Gastrocnemius medialis (tissue), 4 donors: Measurements from ENCODE around the gene SLC50A1.

Experiments used
- POLR2A ChIP-seq, 2 donors: fragments of 450-650 bp; IDR thresholded peaks; one replicate each; pipeline ENCODE4 v1.6.1; 2017; ENCODE audit warnings: antibody characterized with exemption in 2 of 2, mild to moderate bottlenecking in 2 of 2, moderate library complexity in 2 of 2
- TF ChIP-seq, protein P1 (sequence below), 5 experiments: fragments of 450-650 bp in 3 of 5; fragments of 200-600 bp in 2 of 5; sonication (generic) in 2 of 5; IDR thresholded peaks in 4 of 5; conservative IDR thresholded peaks in 1 of 5; 1 replicate in 4 of 5; 2 replicates in 1 of 5; pipeline ENCODE4 v1.5.1; 2016 to 2019; ENCODE audit warnings: antibody characterized with exemption in 5 of 5, mild to moderate bottlenecking in 3 of 5, moderate library complexity in 3 of 5

DNA sequence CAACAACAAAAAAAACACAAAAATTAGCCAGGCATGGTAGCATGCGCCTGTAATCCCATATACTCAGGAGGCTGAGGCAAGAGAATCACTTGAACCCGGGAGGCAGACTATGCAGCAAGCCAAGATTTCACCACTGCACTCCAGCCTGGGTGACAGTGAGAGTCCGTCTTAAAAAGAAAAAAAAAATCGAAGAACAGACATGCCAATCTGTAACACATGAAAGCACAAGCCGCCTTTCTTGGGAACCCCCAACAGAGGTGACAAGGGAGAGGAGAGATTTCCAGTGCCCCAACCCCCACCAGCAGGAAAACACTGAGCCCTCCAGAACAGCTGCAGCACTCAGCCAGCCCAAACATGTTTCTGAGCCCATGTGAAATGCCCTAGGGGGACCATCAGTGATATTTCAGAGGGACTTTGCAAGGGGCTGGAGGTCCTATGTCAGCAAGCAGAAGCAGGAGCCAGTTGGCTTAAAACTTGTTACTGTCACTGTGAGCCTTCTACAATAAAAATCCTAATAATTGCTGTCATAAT is 22.1 kb upstream of the SLC50A1 start:
- TF ChIP-seq, protein P1, sequence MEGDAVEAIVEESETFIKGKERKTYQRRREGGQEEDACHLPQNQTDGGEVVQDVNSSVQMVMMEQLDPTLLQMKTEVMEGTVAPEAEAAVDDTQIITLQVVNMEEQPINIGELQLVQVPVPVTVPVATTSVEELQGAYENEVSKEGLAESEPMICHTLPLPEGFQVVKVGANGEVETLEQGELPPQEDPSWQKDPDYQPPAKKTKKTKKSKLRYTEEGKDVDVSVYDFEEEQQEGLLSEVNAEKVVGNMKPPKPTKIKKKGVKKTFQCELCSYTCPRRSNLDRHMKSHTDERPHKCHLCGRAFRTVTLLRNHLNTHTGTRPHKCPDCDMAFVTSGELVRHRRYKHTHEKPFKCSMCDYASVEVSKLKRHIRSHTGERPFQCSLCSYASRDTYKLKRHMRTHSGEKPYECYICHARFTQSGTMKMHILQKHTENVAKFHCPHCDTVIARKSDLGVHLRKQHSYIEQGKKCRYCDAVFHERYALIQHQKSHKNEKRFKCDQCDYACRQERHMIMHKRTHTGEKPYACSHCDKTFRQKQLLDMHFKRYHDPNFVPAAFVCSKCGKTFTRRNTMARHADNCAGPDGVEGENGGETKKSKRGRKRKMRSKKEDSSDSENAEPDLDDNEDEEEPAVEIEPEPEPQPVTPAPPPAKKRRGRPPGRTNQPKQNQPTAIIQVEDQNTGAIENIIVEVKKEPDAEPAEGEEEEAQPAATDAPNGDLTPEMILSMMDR (IDR thresholded peaks at IDR 0.05 in 4 of 5, conservative IDR thresholded peaks at IDR 0.05 in 1 of 5), result no peak
- TF ChIP-seq POLR2A (IDR thresholded peaks at IDR 0.05), result no peak
